GM18517 (cell line): ENCODE data around the gene MYOC.
A peak's percentile ranks its signal among the peaks of the same experiment; 100 is the strongest.
"Not testable (repeated sequence)": the region's sequence is repeated elsewhere in the genome, so short reads cannot be mapped to it uniquely, and the experiment has no call there.

ENCODE experiments used
- ATAC-seq: cut with Tn5 transposase; IDR thresholded peaks from one replicate; pipeline ENCODE4 v1.9.1; 2021; ENCODE audit warnings: mild to moderate bottlenecking, moderate library complexity; ENCODE audit not compliant: unreplicated experiment

MYOC gene

DNA sequence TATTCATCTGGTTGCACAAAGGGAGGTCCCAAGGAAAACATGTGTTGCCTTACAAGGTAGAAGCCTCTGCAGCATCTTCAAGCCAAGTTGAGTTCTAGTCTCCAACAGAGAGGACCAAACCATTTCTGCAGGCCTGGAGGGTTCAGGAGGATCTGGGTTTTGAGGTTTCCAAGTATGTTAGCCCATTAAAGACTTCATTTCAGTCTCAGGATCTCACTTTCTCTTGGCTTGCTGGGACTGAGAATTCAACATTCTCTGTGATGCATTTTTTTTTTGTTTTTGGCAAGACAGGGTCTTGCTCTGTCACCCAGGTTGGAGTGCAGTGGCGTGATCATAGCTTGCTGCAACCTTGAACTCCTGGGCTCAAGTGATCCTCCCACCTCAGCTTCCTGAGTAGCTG lies 39.2 kb downstream of the MYOC start:
- ATAC-seq: no peak

DNA sequence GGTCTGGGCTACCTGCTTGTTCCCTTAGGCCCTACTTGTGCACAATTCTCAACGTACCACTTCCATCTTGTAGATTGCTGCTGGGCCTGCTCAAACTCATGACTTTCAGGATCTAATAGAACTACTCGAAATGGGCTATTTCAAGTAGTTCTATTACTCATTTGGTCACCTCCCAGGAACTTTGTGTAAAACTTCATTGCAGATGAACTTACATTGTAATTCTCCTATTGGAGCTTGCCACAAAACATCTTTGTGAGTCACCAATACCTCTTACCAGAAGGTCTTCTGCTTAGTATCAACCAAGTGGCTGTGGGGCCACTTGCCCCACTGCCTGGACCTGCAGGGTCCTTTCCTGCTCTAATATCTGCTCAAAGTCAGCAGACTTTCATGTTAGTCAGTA lies 41.2 kb downstream of the MYOC start:
- ATAC-seq: no peak

DNA sequence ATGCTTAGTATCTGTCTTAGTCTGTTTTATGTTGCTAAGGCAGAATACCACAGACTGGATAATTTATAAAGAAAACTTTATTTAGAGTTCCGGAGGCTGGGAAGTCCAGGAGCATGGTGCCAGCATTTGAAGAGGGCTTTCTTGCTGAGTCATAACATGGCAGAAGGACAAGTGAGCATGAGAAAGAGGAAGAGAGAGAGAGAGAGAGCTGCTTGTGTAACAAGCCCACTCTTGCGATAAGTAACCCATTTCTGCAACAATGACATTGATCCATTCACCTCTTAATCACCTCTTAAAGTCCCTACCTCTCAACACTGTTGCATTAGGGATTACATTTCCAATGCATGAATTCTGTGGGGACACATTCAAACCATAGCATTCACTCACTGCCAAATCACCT lies 42.1 kb downstream of the MYOC start:
- peak; percentile 50 for ATAC-seq

DNA sequence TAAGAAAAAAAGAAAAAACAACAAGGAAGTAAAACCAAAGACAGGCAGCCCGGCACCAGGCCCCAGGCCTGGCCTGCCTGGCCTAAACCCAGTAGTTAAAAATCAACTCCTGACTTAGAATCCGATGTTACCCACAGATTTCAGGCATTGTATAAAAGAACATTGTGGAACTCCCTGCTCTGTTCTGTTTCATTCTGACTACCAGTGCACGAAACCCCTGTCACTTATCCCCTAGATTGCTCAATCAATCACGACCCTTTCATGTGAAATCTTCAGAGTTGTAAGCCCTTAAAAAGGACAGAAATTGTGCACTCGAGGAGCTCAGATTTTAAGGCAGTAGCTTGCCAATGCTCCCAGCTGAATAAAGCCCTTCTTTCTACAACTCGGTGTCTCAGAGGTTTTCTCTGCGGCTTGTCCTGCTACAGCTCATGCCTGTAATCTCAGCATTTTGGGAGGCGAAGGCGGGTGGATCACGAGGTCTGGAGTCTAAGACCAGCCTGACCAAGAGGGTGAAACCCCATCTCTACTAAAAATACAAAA lies 46.0 kb downstream of the MYOC start:
- ATAC-seq: peak; percentile 49

DNA sequence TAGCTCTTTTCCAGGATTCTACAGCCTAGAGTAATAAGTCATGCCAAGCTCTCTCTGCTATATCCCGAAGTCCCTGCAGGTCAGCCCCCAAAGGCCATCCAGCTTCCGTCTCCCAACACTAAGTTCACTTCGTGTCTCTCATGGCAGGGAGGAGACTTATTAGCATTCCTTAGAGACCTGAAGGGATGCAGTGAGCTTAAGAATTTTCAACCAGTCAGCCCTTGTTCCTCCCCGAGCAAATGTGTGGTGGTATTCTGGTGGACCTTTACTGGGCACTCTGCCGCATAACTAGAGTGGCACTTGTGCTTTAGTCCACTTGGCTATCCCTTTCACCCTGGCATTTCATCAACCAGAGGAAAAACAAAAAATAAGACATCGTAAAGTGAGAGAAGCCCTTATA lies 49.4 kb downstream of the MYOC start:
- ATAC-seq: not testable (repeated sequence)

DNA sequence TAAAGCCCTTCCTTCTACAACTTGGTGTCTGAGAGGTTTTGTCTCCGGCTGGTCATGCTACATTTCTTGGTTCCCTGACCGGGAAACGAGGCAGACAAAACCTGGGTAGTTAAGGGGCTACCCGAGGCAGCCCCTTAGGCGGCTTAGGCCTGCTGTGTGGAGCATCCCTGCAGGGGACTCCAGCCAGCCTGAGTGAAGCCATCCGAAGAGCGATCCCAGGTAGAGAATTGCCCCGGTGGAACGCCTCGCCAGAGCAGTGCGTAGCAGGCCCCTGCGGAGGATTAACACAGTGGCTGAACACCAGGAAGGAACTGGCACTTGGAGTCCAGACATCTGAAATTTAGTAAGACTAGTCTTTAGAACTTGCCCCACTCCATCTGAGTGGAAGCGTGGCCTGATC lies 51.6 kb downstream of the MYOC start:
- no peak for ATAC-seq

DNA sequence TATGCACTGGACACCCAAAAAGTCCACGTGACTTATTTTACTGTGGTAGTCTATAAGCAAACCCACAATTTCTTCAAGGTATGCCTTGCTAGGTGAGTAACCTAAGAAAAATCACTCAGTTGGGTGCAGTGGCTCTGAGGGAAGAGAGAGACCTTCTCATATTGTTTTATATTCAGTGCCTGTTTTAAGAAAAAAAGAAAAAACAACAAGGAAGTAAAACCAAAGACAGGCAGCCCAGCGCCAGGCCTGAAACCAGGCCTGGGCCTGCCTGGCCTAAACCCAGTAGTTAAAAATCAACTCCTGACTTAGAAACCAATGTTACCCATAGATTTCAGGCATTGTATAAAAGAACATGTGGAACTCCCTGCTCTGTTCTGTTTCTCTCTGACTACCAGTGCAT lies 52.2 kb downstream of the MYOC start:
- not testable (repeated sequence) for ATAC-seq

DNA sequence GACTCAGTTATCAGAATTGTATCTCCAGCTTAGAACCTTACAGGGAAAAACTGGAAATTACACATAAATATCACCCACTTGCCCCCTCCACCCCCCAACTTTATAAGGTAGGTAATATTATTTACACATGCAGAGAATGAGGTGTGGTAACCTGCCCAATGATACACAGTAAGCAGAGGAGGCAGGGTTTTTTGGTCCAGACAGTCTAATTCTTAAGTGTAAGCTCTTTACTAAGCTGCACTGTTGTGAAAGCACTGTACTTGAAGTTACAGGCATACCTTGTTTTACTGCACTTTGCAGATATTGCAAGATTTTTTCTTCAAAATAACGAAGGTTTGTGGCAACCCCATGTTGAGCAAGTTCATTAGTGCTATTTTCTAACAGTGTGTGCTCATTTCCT lies 55.3 kb downstream of the MYOC start:
- ATAC-seq: no peak

DNA sequence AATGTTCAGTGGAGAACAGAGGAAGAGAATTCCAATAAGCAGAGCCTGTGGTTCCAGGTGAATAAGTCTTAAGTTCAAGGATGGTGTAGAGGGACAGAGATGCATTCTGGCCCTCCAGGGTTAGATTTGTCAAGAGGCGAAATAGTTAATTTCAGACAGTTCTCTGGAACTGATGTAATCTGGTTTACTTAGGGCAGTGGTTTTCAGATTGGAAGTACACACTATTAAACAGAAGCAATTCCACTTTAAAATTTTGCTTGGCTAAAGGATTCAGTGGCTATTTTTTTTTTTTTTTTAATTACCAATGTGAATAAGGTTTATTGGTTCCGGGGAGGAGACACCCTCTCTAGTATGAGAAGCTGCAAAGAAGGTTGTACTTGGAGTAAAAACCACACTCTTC lies 55.8 kb downstream of the MYOC start:
- no peak for ATAC-seq

DNA sequence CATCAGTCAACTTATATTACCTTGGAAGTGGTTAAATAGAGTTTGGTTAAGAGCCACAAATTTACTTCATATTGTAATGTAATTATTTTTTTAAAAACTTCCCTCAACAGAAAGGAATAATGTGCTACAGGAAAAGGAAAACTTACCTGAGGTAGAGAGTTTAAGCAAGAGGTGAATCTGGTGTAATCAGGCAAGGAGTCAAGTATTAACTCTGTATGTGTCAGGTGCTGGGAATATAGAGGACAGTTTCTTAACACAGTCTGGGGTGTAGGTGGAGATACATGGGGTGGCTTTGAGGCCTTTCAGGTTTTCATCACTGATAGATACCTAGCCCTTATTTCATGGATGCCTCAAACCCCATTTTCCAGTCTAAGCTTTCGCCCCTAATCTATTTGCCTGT lies 56.4 kb downstream of the MYOC start:
- no peak for ATAC-seq

DNA sequence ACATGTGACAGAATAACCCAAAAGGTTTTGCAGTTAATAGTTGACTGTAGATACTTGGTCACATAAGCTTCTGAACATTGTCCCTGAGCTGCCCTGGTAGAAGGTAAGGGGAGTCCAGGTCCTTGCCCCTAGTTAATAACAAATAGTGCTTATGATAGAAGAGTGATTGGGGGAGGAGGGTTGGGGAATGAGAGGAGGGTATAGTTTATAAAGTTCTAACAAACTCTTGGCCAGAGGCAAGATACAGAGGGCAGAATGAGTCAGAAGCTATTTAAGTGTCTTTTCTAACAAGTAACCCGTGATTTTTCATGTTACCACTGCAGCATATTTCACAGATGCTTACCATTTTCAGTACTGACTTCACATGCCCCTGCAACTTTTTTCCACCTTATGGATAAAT lies 57.2 kb downstream of the MYOC start:
- no peak for ATAC-seq

DNA sequence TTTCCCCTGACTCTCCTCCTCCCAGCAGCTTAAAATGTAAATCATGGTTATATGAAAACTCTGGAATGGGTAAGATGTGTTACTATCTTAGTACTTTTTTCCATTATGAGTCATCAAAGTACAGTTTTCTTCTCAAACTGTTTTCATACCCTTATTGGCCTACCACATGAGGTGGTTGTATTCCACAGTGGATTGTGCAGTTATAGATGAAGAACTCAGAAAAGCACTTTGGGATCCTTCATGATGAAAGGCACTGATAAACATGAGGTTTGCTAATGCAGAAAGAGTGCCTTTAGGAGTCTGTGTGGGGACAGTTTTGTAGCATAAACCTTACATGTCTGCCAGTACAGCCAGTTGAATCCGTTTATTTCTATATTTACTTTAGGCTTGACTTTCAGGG lies 62.5 kb downstream of the MYOC start:
- no peak for ATAC-seq

DNA sequence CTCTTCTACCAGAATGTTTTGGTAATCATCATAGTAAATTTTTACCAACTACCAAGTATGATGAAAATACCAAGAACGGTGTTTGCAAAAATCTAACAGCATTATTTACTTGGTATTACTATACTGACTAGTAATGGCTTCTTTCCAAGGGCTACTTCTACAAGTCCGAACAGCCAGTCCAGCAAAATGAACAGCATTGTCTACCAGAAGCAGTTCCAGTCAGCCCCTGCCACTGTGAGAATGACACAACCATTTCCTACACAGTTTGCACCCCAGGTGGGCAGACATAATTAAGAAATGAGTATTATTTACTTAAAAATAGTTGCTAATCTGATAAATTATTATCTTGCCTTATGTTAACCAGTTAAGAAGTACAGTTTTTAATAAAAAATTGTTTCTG lies 64.3 kb downstream of the MYOC start:
- no peak for ATAC-seq

DNA sequence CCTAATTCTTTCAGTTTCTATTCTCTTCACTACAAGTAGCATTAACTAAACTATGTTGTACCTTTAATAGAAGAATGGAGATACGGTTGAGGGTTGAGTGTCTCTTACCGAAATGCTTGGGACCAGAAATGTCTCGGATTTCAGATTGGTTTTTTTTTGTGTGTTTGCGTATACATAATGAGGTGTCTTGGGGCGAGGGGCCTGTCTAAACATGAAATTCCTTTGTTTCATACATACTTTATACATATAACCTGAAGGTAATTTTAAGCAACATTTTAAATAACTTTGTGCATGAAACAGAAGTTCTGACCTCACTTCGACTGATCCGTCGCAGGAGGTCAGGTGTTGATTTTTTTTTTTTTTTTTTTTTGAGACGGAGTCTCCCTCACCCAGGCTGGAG lies 66.8 kb downstream of the MYOC start:
- ATAC-seq: no peak
